ENCODE results near the gene CMA1.
"Not testable (repeated sequence)": the region's sequence is repeated elsewhere in the genome, so short reads cannot be mapped to it uniquely, and the experiment has no call there.

DNA sequence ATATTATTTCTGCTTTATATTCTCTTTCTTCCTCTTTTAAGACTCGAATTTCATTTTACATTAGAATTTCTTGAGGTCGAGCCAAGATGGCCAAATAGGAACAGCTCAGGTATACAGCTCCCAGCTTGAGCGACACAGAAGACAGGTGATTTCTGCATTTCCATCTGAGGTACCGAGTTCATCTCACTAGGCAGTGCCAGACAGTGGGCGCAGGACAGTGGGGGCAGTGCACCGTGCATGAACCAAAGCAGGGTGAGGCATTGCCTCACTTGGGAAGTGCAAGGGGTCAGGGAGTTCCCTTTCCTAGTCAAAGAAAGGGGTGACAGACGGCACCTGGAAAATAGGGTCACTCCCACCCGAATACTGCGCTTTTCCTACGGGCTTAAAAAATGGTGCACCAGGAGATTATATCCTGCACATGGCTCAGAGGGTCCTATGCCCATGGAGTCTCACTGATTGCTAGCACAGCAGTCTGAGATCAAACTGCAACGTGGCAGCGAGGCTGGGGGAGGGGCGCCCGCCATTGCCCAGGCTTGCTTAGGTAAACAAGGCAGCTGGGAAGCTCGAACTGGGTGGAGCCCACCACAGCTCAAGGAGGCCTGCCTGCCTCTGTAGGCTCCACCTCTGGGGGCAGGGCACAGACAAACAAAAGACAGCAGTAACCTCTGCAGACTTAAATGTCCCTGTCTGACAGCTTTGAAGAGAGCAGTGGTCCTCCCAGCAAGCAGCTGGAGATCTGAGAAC lies 18.0 kb upstream of the CMA1 start:
- TF ChIP-seq, protein P1, sequence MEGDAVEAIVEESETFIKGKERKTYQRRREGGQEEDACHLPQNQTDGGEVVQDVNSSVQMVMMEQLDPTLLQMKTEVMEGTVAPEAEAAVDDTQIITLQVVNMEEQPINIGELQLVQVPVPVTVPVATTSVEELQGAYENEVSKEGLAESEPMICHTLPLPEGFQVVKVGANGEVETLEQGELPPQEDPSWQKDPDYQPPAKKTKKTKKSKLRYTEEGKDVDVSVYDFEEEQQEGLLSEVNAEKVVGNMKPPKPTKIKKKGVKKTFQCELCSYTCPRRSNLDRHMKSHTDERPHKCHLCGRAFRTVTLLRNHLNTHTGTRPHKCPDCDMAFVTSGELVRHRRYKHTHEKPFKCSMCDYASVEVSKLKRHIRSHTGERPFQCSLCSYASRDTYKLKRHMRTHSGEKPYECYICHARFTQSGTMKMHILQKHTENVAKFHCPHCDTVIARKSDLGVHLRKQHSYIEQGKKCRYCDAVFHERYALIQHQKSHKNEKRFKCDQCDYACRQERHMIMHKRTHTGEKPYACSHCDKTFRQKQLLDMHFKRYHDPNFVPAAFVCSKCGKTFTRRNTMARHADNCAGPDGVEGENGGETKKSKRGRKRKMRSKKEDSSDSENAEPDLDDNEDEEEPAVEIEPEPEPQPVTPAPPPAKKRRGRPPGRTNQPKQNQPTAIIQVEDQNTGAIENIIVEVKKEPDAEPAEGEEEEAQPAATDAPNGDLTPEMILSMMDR (IDR thresholded peaks at IDR 0.05): not testable (repeated sequence)
- TF ChIP-seq EZH2 (IDR thresholded peaks at IDR 0.05; ENCODE audit: borderline replicate concordance, insufficient read depth, low read depth, low read length, poor library complexity, severe bottlenecking): not testable (repeated sequence)
